Colonic mucosa (tissue), 4 donors: ENCODE data around the gene RALGPS1. TPM values are rescaled to one million over a fixed set of nuclear protein-coding genes. Genes with fewer than 3 reads are reported as not detected.
"Not testable (repeated sequence)": the region's sequence is repeated elsewhere in the genome, so short reads cannot be mapped to it uniquely, and the experiment has no call there.

ENCODE experiments used
- DNase-seq: peaks from one replicate; pipeline ENCODE4 v3.0.0-alpha.2; 2020
- H3K27ac ChIP-seq: fragments of 200-600 bp; one replicate; pipeline ENCODE4 v1.8.0; 2021
- H3K27me3 ChIP-seq: fragments of 200-600 bp; one replicate; pipeline ENCODE4 v1.8.0; 2021
- H3K36me3 ChIP-seq: fragments of 200-600 bp; one replicate; pipeline ENCODE4 v1.8.0; 2021
- H3K4me1 ChIP-seq: fragments of 200-600 bp; one replicate; pipeline ENCODE4 v1.8.0; 2021; ENCODE audit warnings: mild to moderate bottlenecking
- H3K4me3 ChIP-seq: fragments of 200-600 bp; one replicate; pipeline ENCODE4 v1.8.0; 2021
- H3K9ac ChIP-seq, 2 donors: one replicate each; pipeline ENCODE4 v1.7.0; 2013; ENCODE audit warnings: control low read depth in 2 of 2, low read depth in 2 of 2, low read length in 2 of 2
- H3K9me3 ChIP-seq: fragments of 200-600 bp; one replicate; pipeline ENCODE4 v1.8.0; 2021
- intact Hi-C: fragments of 100-400 bp; cut with DNase I; formaldehyde crosslinking; loops from one replicate; pipeline ENCODE4 v1.14.1; 2022
- total RNA-seq, 2 donors: library from RNA; stranded (reverse); fragmentation: NEBNext Ultra II Directional in 1 of 2; extraction: Animal tissue kit (Norgen Biotek cat#: 25700) in 1 of 2; gene quantifications; one replicate each; pipeline ENCODE4 v1.2.1, GENCODE V29; 2021
- TF ChIP-seq, protein P1 (sequence below): fragments of 200-600 bp; IDR thresholded peaks from one replicate; pipeline ENCODE4 v1.8.0; 2022; ENCODE audit warnings: antibody characterized with exemption, mild to moderate bottlenecking
- donor health status: healthy.
- donor health status: DM: no; HTN: no; CAD: no.
- donor health status: DM: no; HTN: no; CAD: no.

Gene RALGPS1
- total RNA-seq, 2 donors from 2014 or later: 22.6 to 27.2 TPM

- Histone ChIP-seq H3K36me3 (no peaks in the 10 kb centered on the region), H3K4me1 (peaks cover 4% of the 10 kb centered on the region), H3K27me3 (no peaks in the 10 kb centered on the region), H3K9me3 (no peaks in the 10 kb centered on the region), H3K9ac (no peak overlapping the region), H3K27ac (no peak overlapping the region), H3K4me3 (no peak overlapping the region)
- intact Hi-C loops: no loop called here
- TF ChIP-seq, protein P1, sequence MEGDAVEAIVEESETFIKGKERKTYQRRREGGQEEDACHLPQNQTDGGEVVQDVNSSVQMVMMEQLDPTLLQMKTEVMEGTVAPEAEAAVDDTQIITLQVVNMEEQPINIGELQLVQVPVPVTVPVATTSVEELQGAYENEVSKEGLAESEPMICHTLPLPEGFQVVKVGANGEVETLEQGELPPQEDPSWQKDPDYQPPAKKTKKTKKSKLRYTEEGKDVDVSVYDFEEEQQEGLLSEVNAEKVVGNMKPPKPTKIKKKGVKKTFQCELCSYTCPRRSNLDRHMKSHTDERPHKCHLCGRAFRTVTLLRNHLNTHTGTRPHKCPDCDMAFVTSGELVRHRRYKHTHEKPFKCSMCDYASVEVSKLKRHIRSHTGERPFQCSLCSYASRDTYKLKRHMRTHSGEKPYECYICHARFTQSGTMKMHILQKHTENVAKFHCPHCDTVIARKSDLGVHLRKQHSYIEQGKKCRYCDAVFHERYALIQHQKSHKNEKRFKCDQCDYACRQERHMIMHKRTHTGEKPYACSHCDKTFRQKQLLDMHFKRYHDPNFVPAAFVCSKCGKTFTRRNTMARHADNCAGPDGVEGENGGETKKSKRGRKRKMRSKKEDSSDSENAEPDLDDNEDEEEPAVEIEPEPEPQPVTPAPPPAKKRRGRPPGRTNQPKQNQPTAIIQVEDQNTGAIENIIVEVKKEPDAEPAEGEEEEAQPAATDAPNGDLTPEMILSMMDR: no peak
- DNase-seq: no peak
These were observed 101.4 kb downstream of the RALGPS1 start for GRCh38 chr9:127015921-127016512.

DNA sequence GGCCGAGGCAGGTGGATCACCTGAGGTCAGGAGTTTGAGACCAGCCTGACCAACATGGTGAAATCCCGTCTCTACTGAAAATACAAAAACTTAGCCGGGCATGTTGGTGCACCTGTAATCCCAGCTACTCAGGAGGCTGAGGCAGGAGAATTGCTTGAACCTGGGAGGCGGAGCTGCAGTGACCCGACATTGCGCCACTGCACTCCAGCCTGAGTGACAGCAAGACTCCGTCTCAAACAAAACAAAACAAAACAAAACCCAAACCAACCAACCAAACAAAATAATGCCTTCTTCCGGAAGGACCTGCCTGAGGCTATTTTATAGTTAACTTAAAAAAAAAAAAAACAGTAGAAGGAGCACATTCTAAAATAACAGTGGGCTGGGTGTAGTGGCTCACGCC is 103.4 kb downstream of the RALGPS1 start:
- H3K4me3 ChIP-seq, H3K4me1 ChIP-seq, intact Hi-C loops, H3K9ac ChIP-seq, H3K36me3 ChIP-seq, DNase-seq, H3K27me3 ChIP-seq, H3K27ac ChIP-seq, H3K9me3 ChIP-seq: not testable (repeated sequence)

DNA sequence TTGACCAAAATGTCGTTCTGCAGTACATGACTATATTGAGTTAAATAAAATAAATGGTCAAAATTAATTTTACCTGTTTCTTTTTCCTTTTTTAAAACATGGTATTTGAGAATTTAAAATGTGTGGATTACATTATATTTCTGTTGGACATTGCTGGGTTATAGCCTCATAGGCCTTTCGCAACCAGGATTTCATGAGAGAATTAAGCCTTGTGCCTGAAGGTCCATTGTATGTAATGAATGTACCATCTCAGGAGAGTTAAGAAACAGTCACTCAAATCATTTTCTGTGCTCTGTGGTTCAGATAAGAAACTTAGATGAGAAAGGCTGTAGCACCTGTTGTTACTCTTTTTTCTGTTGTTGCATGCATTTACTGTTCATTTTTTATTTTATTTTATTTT is 104.4 kb downstream of the RALGPS1 start:
- Histone ChIP-seq H3K9ac (no peak overlapping the region), H3K4me3 (no peak overlapping the region), H3K27ac (no peak overlapping the region), H3K27me3 (no peaks in the 10 kb centered on the region), H3K9me3 (no peaks in the 10 kb centered on the region), H3K4me1 (no peaks in the 10 kb centered on the region), H3K36me3 (no peaks in the 10 kb centered on the region)
- DNase-seq: no peak
- TF ChIP-seq, protein P1: no peak
- intact Hi-C loops: no loop called here

- no peak overlapping the region for H3K27ac ChIP-seq
- TF ChIP-seq, protein P1: no peak
- DNase-seq: no peak
- H3K9me3 ChIP-seq: no peaks in the 10 kb centered on the region
- no peaks in the 10 kb centered on the region for H3K36me3 ChIP-seq
- intact Hi-C loops: no loop called here
- H3K4me1 ChIP-seq: no peaks in the 10 kb centered on the region
- H3K27me3 ChIP-seq: no peaks in the 10 kb centered on the region
- H3K4me3 ChIP-seq: no peak overlapping the region
- no peak overlapping the region for H3K9ac ChIP-seq
These were observed 105.6 kb downstream of the RALGPS1 start for GRCh38 chr9:127020036-127020801.

DNA sequence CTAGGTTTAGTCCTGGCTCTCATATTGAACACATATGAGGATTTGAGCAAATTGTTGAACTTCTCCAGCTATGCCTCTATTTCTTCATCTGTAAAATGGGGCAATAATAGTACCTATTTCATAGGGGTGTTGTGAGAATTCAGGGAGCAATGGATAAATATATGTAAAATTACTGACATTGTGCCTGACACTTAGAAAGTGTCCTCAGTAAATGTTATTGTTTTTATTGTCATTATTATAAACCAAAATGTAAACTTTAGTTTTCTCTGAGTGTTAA is 106.2 kb downstream of the RALGPS1 start:
- Histone ChIP-seq H3K27ac (no peak overlapping the region), H3K9me3 (no peaks in the 10 kb centered on the region), H3K36me3 (no peaks in the 10 kb centered on the region), H3K9ac (no peak overlapping the region), H3K4me1 (no peaks in the 10 kb centered on the region), H3K27me3 (no peaks in the 10 kb centered on the region), H3K4me3 (no peak overlapping the region)
- DNase-seq: no peak
- TF ChIP-seq, protein P1: no peak
- intact Hi-C loops: no loop called here

GRCh38 chr9:127021664-127022363 is 107.2 kb downstream of the RALGPS1 start:
- intact Hi-C loops: no loop called here
- Histone ChIP-seq H3K4me3 (no peak overlapping the region), H3K36me3 (no peaks in the 10 kb centered on the region), H3K27ac (peak overlapping the region; percentile 46), H3K27me3 (no peaks in the 10 kb centered on the region), H3K9me3 (no peaks in the 10 kb centered on the region), H3K4me1 (no peaks in the 10 kb centered on the region), H3K9ac (no peak overlapping the region)
- DNase-seq: peak; percentile 49
- TF ChIP-seq, protein P1: no peak
